H1 (cell line): ENCODE results near the gene SMAD1. TPM values are rescaled to one million over a fixed set of nuclear protein-coding genes. Genes with fewer than 3 reads are reported as not detected.

Source experiments
- CTBP2 ChIP-seq: IDR thresholded peaks from 2 replicates; pipeline ENCODE4 v1.7.0; 2011; ENCODE audit warnings: borderline replicate concordance, mild to moderate bottlenecking, moderate library complexity, mixed read lengths, low read length; ENCODE audit not compliant: insufficient read depth, insufficient read length
- polyA plus RNA-seq, 7 experiments: library from polyadenylated mRNA; depleted of rRNA in 3 of 7; stranded (reverse) in 5 of 7; unstranded in 2 of 7; fragments of >200 nt in 5 of 7; fragments of 200-250 nt in 2 of 7; gene quantifications; 1 replicate in 5 of 7; 2 replicates in 1 of 7; 4 replicates in 1 of 7; pipeline versions ENCODE4 v1.2.1 to v1.2.3, GENCODE V29; 2011 to 2013; ENCODE audit warnings: missing spikeins in 2 of 7, mixed read lengths in 2 of 7
- total RNA-seq: library from RNA; stranded (reverse); fragmentation: NEBNext Ultra II Directional; extraction: Animal tissue kit (Norgen Biotek cat#: 25700); gene quantifications from 2 replicates; pipeline ENCODE4 v1.2.1, GENCODE V29; 2021

The SMAD1 gene
- total and polyA plus RNA-seq, 2 of the 8 experiments (the other 6 are each of a cell fraction or from before 2014, with no cell fraction given): 22.6 to 25.3 TPM

GRCh38 chr4:145501051-145501660 lies 19.5 kb downstream of the SMAD1 start (continued):
- no peak for TF ChIP-seq CTBP2
